ENCODE results near the gene GABRB3. TPM values are rescaled to one million over a fixed set of nuclear protein-coding genes. Genes with fewer than 3 reads are reported as not detected.

The GABRB3 gene
- total RNA-seq, 1 donor from 2014 or later: 47.9 TPM

DNA sequence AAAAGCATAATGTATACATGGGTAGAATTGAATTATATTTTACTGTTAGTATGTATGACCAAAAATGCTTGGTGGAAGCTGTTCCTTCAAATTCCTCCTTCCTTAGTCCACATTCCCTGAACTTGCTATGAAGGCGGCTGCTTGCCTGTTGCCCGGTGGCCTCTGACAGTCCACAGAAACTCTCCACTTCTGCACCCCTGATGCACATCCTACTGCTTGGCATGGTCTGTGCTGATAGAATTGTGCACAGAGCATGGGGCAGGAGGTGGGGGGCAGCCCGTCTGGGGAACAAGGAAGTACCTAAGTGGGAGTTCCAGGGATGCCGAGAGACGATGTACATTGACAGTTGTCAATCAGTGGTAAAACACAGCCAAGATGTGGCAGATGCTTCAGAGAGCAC lies 33.7 kb upstream of the GABRB3 start:
- Histone ChIP-seq H3K27ac (ENCODE audit: low read depth, low read length) (no peak overlapping the region), H3K36me3 (ENCODE audit: insufficient read depth, low read length) (no peaks in the 10 kb centered on the region), H3K4me3 (ENCODE audit: insufficient read depth, low read depth, low read length) (no peak overlapping the region), H3K4me2 (ENCODE audit: low read length) (no peak overlapping the region), H2AFZ (ENCODE audit: low read depth, low read length) (no peak overlapping the region), H3K27me3 (ENCODE audit: insufficient read depth, low read length) (no peaks in the 10 kb centered on the region), H4K20me1 (ENCODE audit: insufficient read depth, low read length) (no peaks in the 10 kb centered on the region), H3K9me3 (ENCODE audit: insufficient read depth, low read depth, low read length) (peaks cover 11% of the 10 kb centered on the region), H3K79me2 (ENCODE audit: insufficient read depth, low read length) (no peaks in the 10 kb centered on the region), H3K9ac (ENCODE audit: low read length) (no peak overlapping the region), H3K4me1 (ENCODE audit: insufficient read depth, low read length) (no peaks in the 10 kb centered on the region)
- H3K4me1 Mint-ChIP-seq (ENCODE audit: low read depth, unreplicated experiment): no peaks in the 10 kb centered on the region
- FAIRE-seq (no peak), DNase-seq (ENCODE audit: low read depth) (no peak)
- no peaks in the 10 kb centered on the region for H3K27me3 Mint-ChIP-seq (ENCODE audit: low read depth, unreplicated experiment)
- no peak for TF ChIP-seq EZH2 (IDR thresholded peaks at IDR 0.05; ENCODE audit: insufficient read depth, low read length)
- TF ChIP-seq, protein P1, sequence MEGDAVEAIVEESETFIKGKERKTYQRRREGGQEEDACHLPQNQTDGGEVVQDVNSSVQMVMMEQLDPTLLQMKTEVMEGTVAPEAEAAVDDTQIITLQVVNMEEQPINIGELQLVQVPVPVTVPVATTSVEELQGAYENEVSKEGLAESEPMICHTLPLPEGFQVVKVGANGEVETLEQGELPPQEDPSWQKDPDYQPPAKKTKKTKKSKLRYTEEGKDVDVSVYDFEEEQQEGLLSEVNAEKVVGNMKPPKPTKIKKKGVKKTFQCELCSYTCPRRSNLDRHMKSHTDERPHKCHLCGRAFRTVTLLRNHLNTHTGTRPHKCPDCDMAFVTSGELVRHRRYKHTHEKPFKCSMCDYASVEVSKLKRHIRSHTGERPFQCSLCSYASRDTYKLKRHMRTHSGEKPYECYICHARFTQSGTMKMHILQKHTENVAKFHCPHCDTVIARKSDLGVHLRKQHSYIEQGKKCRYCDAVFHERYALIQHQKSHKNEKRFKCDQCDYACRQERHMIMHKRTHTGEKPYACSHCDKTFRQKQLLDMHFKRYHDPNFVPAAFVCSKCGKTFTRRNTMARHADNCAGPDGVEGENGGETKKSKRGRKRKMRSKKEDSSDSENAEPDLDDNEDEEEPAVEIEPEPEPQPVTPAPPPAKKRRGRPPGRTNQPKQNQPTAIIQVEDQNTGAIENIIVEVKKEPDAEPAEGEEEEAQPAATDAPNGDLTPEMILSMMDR (IDR thresholded peaks at IDR 0.05; ENCODE audit: insufficient read depth, low read depth, low read length): no peak
- H3K9me3 Mint-ChIP-seq (ENCODE audit: unreplicated experiment): peaks cover 4% of the 10 kb centered on the region
- no peak overlapping the region for H3K27ac Mint-ChIP-seq (ENCODE audit: unreplicated experiment)
- H3K36me3 Mint-ChIP-seq (ENCODE audit: low read depth, unreplicated experiment): no peaks in the 10 kb centered on the region
- H3K4me3 Mint-ChIP-seq (ENCODE audit: unreplicated experiment): no peak overlapping the region

DNA sequence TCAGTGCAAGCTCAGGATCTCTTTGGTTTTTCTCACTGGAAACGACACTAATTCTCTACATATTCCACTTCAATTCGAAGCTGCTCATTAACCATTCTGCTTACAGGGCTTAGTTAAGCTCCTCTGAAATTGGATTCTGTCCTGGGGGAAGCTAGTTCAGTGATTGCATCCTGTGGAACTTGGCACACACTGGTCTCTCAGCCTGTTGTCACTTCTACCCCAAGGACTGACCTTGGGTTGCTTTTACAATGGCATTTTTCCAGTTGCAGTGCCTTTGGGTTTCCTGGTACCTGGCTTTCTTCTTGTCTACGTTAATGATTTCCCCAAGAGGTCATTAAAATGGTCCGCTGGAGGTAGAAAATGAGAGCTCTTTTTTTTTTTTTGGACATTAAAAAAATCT lies 33.3 kb upstream of the GABRB3 start:
- Histone ChIP-seq H3K4me2 (ENCODE audit: low read length) (no peak overlapping the region), H3K4me3 (ENCODE audit: insufficient read depth, low read depth, low read length) (no peak overlapping the region), H3K27me3 (ENCODE audit: insufficient read depth, low read length) (no peaks in the 10 kb centered on the region), H3K9me3 (ENCODE audit: insufficient read depth, low read depth, low read length) (peaks cover 10% of the 10 kb centered on the region), H3K27ac (ENCODE audit: low read depth, low read length) (no peak overlapping the region), H3K4me1 (ENCODE audit: insufficient read depth, low read length) (no peaks in the 10 kb centered on the region), H2AFZ (ENCODE audit: low read depth, low read length) (no peak overlapping the region), H3K36me3 (ENCODE audit: insufficient read depth, low read length) (no peaks in the 10 kb centered on the region), H4K20me1 (ENCODE audit: insufficient read depth, low read length) (no peaks in the 10 kb centered on the region), H3K79me2 (ENCODE audit: insufficient read depth, low read length) (no peaks in the 10 kb centered on the region), H3K9ac (ENCODE audit: low read length) (no peak overlapping the region)
- H3K4me1 Mint-ChIP-seq (ENCODE audit: low read depth, unreplicated experiment): no peaks in the 10 kb centered on the region
- TF ChIP-seq, protein P1 (IDR thresholded peaks at IDR 0.05; ENCODE audit: insufficient read depth, low read depth, low read length): no peak
- no peak for TF ChIP-seq EZH2 (IDR thresholded peaks at IDR 0.05; ENCODE audit: insufficient read depth, low read length)
- FAIRE-seq: no peak
- no peak overlapping the region for H3K27ac Mint-ChIP-seq (ENCODE audit: unreplicated experiment)
- H3K4me3 Mint-ChIP-seq (ENCODE audit: unreplicated experiment): no peak overlapping the region
- H3K36me3 Mint-ChIP-seq (ENCODE audit: low read depth, unreplicated experiment): no peaks in the 10 kb centered on the region
- H3K9me3 Mint-ChIP-seq (ENCODE audit: unreplicated experiment): peaks cover 2% of the 10 kb centered on the region
- DNase-seq (ENCODE audit: low read depth): no peak
- no peaks in the 10 kb centered on the region for H3K27me3 Mint-ChIP-seq (ENCODE audit: low read depth, unreplicated experiment)

DNA sequence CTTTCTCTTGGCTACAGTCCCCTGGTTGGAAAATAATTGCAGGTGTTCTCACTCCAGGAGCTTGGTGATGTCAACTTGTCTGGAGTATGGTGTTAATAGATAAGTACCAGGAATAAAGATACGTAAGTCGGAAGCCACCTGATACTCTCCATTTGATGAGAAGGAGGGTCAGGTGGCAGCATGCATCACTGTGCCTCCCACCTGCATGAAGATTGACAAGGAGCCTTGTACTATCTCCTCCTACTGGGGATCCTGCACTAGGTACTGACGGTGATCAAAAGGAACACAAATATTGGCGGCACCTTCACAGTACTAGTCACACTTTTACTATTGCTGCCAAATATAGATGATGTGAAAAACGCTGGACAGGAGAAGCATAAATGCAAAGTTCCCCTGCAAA lies 32.6 kb upstream of the GABRB3 start:
- H3K4me1 ChIP-seq (ENCODE audit: insufficient read depth, low read length): no peaks in the 10 kb centered on the region
- H3K27ac ChIP-seq (ENCODE audit: low read depth, low read length): no peak overlapping the region
- peaks cover 9% of the 10 kb centered on the region for H3K9me3 ChIP-seq (ENCODE audit: insufficient read depth, low read depth, low read length)
- H3K9me3 Mint-ChIP-seq (ENCODE audit: unreplicated experiment): no peaks in the 10 kb centered on the region
- H3K27ac Mint-ChIP-seq (ENCODE audit: unreplicated experiment): no peak overlapping the region
- no peak overlapping the region for H3K4me3 ChIP-seq (ENCODE audit: insufficient read depth, low read depth, low read length)
- no peak overlapping the region for H3K9ac ChIP-seq (ENCODE audit: low read length)
- H3K4me1 Mint-ChIP-seq (ENCODE audit: low read depth, unreplicated experiment): no peaks in the 10 kb centered on the region
- H3K27me3 Mint-ChIP-seq (ENCODE audit: low read depth, unreplicated experiment): no peaks in the 10 kb centered on the region
- no peaks in the 10 kb centered on the region for H3K36me3 ChIP-seq (ENCODE audit: insufficient read depth, low read length)
- FAIRE-seq: no peak
- no peak for TF ChIP-seq EZH2 (IDR thresholded peaks at IDR 0.05; ENCODE audit: insufficient read depth, low read length)
- TF ChIP-seq, protein P1 (IDR thresholded peaks at IDR 0.05; ENCODE audit: insufficient read depth, low read depth, low read length): no peak
- no peak overlapping the region for H2AFZ ChIP-seq (ENCODE audit: low read depth, low read length)
- H3K27me3 ChIP-seq (ENCODE audit: insufficient read depth, low read length): no peaks in the 10 kb centered on the region
- H3K79me2 ChIP-seq (ENCODE audit: insufficient read depth, low read length): no peaks in the 10 kb centered on the region
- H3K4me2 ChIP-seq (ENCODE audit: low read length): no peak overlapping the region
- no peak for DNase-seq (ENCODE audit: low read depth)
- no peaks in the 10 kb centered on the region for H3K36me3 Mint-ChIP-seq (ENCODE audit: low read depth, unreplicated experiment)
- no peak overlapping the region for H3K4me3 Mint-ChIP-seq (ENCODE audit: unreplicated experiment)
- H4K20me1 ChIP-seq (ENCODE audit: insufficient read depth, low read length): no peaks in the 10 kb centered on the region

Data from astrocyte (in vitro differentiated cells and primary cell).